Lung (tissue), 12 donors: Measurements from ENCODE around the gene MDM1. TPM values are rescaled to one million over a fixed set of nuclear protein-coding genes. Genes with fewer than 3 reads are reported as not detected.

ENCODE experiments used
- ATAC-seq: fragments of 200-7000 bp; cut with Tn5 transposase; one replicate; pipeline ENCODE4 v1.9.1; 2020; ENCODE audit warnings: moderate number of reproducible peaks; ENCODE audit not compliant: insufficient read depth, low FRiP score
- DNase-seq, 3 donors: peaks; one replicate each; pipeline ENCODE4 v3.0.0-alpha.2; 2013 to 2017
- H3K27ac ChIP-seq, 2 donors: one replicate each; pipeline ENCODE4 v1.5.1; 2013; ENCODE audit warnings: mild to moderate bottlenecking in 2 of 2, moderate library complexity in 2 of 2, control low read depth in 1 of 2, inconsistent platforms in 1 of 2, low read depth in 1 of 2, low read length in 1 of 2
- H3K27me3 ChIP-seq, 3 donors: one replicate each; pipeline ENCODE4 v1.5.1; 2013; ENCODE audit warnings: low read length in 2 of 3; ENCODE audit not compliant: control insufficient read depth in 3 of 3, insufficient read depth in 3 of 3
- H3K36me3 ChIP-seq, 4 donors: one replicate each; pipeline ENCODE4 v1.5.1; 2013; ENCODE audit warnings: low read length in 4 of 4, mild to moderate bottlenecking in 1 of 4, moderate library complexity in 1 of 4; ENCODE audit not compliant: control insufficient read depth in 4 of 4, insufficient read depth in 4 of 4
- H3K4me1 ChIP-seq, 5 donors: one replicate each; pipeline ENCODE4 v1.5.1; 2013; ENCODE audit warnings: low read length in 5 of 5, mild to moderate bottlenecking in 2 of 5, moderate library complexity in 1 of 5; ENCODE audit not compliant: control insufficient read depth in 5 of 5, insufficient read depth in 5 of 5
- H3K4me3 ChIP-seq: one replicate; pipeline ENCODE4 v1.5.1; 2013; ENCODE audit warnings: mild to moderate bottlenecking, control low read depth, moderate library complexity
- H3K9ac ChIP-seq, 2 donors: one replicate each; pipeline ENCODE4 v1.5.1; 2013; ENCODE audit warnings: low read length in 2 of 2, control low read depth in 1 of 2; ENCODE audit not compliant: insufficient read depth in 1 of 2
- H3K9me3 ChIP-seq, 4 donors: one replicate each; pipeline ENCODE4 v1.5.1; 2013; ENCODE audit warnings: low read length in 3 of 4, mild to moderate bottlenecking in 1 of 4, moderate library complexity in 1 of 4; ENCODE audit not compliant: control insufficient read depth in 4 of 4, insufficient read depth in 3 of 4
- WGBS, 2 donors: extraction: QIAGEN DNeasy Blood & Tissue Kit; methylation state at CpG; one replicate each; pipeline ENCODE4 v1.1.7; 2013; 5-methylcytosine and 5-hydroxymethylcytosine counted together
- polyA plus RNA-seq, 2 donors: library from polyadenylated mRNA; stranded (reverse); fragments of 200-250 nt; gene quantifications; one replicate each; pipeline ENCODE4 v1.2.1, GENCODE V29; 2013
- total RNA-seq, 2 donors: library from RNA; depleted of rRNA in 1 of 2; stranded (reverse); fragments of >200 nt in 1 of 2; gene quantifications; one replicate each; pipeline ENCODE4 v1.2.1, GENCODE V29; 2014 to 2021
- TF ChIP-seq, protein P1 (sequence below): IDR thresholded peaks from 2 replicates; pipeline ENCODE4 v1.5.1; 2012; ENCODE audit warnings: mild to moderate bottlenecking; ENCODE audit errors: control extremely low read depth, extremely low read depth
- donor health status: control.
- donor health status: control.
- donor health status: Bipolar disorder and iron deficiency.
- donor health status: healthy.
- donor health status: DM: yes; HTN: yes; CAD: no.

Gene MDM1
- total and polyA plus RNA-seq, 4 donors = 6.7 to 29.7 (median 12.4) TPM

DNA sequence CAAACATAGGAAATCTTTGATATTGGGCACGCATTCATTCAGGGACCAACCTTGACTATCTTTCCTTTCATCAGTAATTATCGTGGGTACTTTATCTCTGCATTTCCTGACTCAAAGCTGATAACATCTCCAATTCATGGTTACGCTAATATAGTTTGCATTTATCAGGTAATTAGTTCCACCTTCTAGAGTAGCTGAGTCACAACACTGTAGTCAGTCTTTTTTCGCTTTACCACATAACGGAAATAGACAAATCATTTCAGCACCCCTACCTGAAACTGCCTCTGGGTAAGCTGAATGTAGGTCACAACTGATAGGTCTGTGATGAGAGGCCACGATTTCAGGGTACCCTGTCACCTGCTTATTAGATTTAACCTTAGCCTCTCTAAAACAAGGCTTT is 42.0 kb downstream of the MDM1 start:
- ATAC-seq (no peak), DNase-seq (no peak)
- Histone ChIP-seq H3K4me1 (peaks cover 0 to 16% (median 0%) of the 10 kb centered on the region in 5 donors), H3K27me3 (no peaks in the 10 kb centered on the region), H3K4me3 (no peak overlapping the region), H3K36me3 (no peaks in the 10 kb centered on the region), H3K9me3 (no peaks in the 10 kb centered on the region), H3K27ac (no peak overlapping the region), H3K9ac (no peak overlapping the region)
- 73 to 78% methylated on average over 6 of the region's 6 CpGs for WGBS, 2 donors
- TF ChIP-seq, protein P1, sequence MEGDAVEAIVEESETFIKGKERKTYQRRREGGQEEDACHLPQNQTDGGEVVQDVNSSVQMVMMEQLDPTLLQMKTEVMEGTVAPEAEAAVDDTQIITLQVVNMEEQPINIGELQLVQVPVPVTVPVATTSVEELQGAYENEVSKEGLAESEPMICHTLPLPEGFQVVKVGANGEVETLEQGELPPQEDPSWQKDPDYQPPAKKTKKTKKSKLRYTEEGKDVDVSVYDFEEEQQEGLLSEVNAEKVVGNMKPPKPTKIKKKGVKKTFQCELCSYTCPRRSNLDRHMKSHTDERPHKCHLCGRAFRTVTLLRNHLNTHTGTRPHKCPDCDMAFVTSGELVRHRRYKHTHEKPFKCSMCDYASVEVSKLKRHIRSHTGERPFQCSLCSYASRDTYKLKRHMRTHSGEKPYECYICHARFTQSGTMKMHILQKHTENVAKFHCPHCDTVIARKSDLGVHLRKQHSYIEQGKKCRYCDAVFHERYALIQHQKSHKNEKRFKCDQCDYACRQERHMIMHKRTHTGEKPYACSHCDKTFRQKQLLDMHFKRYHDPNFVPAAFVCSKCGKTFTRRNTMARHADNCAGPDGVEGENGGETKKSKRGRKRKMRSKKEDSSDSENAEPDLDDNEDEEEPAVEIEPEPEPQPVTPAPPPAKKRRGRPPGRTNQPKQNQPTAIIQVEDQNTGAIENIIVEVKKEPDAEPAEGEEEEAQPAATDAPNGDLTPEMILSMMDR = no peak

DNA sequence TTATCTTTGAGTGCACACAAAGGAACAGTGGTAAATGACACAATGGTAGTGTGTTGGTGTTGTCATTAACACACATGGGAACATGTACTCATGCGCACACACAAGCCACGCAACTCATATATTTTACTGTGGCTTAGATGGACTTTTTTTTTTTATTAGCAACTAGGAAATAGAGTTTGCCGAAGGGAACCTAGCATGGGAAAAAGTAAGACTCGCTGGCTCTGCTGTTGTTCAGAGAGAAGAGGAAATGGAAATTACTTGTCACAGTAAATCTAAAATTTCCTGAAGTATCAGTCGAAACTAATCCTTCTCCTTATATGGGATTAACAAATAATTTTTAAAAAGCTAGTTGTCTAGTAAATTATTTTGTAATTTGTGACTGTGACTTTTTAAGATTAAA is 45.1 kb downstream of the MDM1 start:
- Histone ChIP-seq H3K4me1 (no peaks in the 10 kb centered on the region), H3K4me3 (no peak overlapping the region), H3K9me3 (no peaks in the 10 kb centered on the region), H3K9ac (no peak overlapping the region), H3K27me3 (no peaks in the 10 kb centered on the region), H3K36me3 (no peaks in the 10 kb centered on the region), H3K27ac (no peak overlapping the region)
- TF ChIP-seq, protein P1 = no peak
- DNase-seq (no peak), ATAC-seq (no peak)
- WGBS, 2 donors = 63 to 69% methylated on average over 5 of the region's 5 CpGs

DNA sequence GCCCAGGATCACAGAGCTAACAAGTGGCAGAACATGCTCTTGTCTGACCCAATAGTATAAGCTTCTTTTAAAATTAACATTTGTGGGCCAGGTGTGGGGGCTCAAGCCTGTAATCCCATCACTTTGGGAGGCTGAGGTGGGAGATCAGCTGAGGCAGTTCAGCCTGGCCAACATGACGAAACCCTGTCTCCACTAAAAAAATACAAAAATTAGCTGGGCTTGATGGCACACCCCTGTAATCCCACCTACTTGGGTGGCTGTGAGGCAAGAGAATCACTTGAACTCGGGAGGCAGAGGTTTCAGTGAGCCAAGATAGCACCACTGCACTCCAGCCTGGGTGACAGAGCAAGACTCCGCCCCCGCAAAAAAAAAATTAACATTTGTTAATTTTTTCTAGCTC is 45.8 kb downstream of the MDM1 start:
- WGBS, 2 donors = 81 to 92% methylated on average over 4 of the region's 4 CpGs
- ATAC-seq = no peak
- Histone ChIP-seq H3K27ac (no peak overlapping the region), H3K27me3 (no peaks in the 10 kb centered on the region), H3K9me3 (no peaks in the 10 kb centered on the region), H3K36me3 (no peaks in the 10 kb centered on the region), H3K4me3 (no peak overlapping the region), H3K9ac (no peak overlapping the region), H3K4me1 (no peaks in the 10 kb centered on the region)
- TF ChIP-seq, protein P1 = no peak
- DNase-seq = no peak

DNA sequence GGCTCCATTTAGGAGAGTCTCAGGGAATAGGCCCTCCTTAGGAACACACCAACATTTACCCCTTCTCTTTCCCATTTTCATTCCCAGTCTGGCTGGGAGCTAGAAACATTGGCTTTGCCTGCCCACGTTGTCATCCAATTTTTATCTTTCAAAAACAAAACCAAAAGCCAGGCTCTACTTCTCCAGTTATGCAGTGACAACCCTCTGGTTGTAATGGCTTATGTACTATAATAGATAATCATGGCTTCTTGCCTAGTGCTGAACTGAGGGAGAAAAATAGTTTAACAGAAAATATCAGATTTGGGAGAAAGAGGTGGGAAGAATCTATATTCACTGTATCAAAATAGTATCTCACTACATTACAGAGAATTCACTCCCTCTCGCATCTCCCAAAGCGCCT is 46.6 kb downstream of the MDM1 start:
- Histone ChIP-seq H3K27ac (no peak overlapping the region), H3K4me3 (no peak overlapping the region), H3K27me3 (no peaks in the 10 kb centered on the region), H3K36me3 (no peaks in the 10 kb centered on the region), H3K4me1 (no peaks in the 10 kb centered on the region), H3K9me3 (no peaks in the 10 kb centered on the region), H3K9ac (no peak overlapping the region)
- DNase-seq (no peak), ATAC-seq (no peak)
- WGBS, 2 donors = 87 to 95% methylated on average over 3 of the region's 3 CpGs
- TF ChIP-seq, protein P1 = no peak
